ENCODE measurements around the gene RPL32.
"Not testable (repeated sequence)": the region's sequence is repeated elsewhere in the genome, so short reads cannot be mapped to it uniquely, and the experiment has no call there.

The RPL32 gene

GRCh38 chr3:12884790-12885582 lies 43.6 kb upstream of the RPL32 start:
- TF ChIP-seq CTCF (IDR thresholded peaks at IDR 0.05; ENCODE audit: low read depth, low read length) = no peak
- Histone ChIP-seq H3K36me3 (no peaks in the 10 kb centered on the region), H3K27me3 (ENCODE audit: insufficient read depth, low read depth, severe bottlenecking) (no peaks in the 10 kb centered on the region), H3K9me3 (ENCODE audit: severe bottlenecking) (no peaks in the 10 kb centered on the region), H3K27ac (peak overlapping the region; percentile 34; the same call in 1 of the 2 replicates), H3K4me3 (ENCODE audit: low read depth, low read length) (no peak overlapping the region)
- DNase-seq = no peak

GRCh38 chr3:12884186-12884680 lies 42.9 kb upstream of the RPL32 start:
- Histone ChIP-seq H3K9me3 (ENCODE audit: severe bottlenecking) (no peaks in the 10 kb centered on the region), H3K27ac (peak overlapping the region; percentile 33), H3K4me3 (ENCODE audit: low read depth, low read length) (no peak overlapping the region), H3K27me3 (ENCODE audit: insufficient read depth, low read depth, severe bottlenecking) (no peaks in the 10 kb centered on the region), H3K36me3 (no peaks in the 10 kb centered on the region)
- peak; percentile 65 for DNase-seq
- TF ChIP-seq CTCF (IDR thresholded peaks at IDR 0.05; ENCODE audit: low read depth, low read length) = no peak

- no peak overlapping the region for H3K4me3 ChIP-seq (ENCODE audit: low read depth, low read length)
- H3K36me3 ChIP-seq = no peaks in the 10 kb centered on the region
- no peak for TF ChIP-seq CTCF (IDR thresholded peaks at IDR 0.05; ENCODE audit: low read depth, low read length)
- H3K9me3 ChIP-seq (ENCODE audit: severe bottlenecking) = no peaks in the 10 kb centered on the region
- no peaks in the 10 kb centered on the region for H3K27me3 ChIP-seq (ENCODE audit: insufficient read depth, low read depth, severe bottlenecking)
- DNase-seq = no peak
- no peak overlapping the region for H3K27ac ChIP-seq
Measured at GRCh38 chr3:12882336-12883310, 41.3 kb upstream of the RPL32 start.

- H3K36me3 ChIP-seq, H3K27ac ChIP-seq: not testable (repeated sequence)
Measured at GRCh38 chr3:12881858-12882257, 40.5 kb upstream of the RPL32 start.

GRCh38 chr3:12879191-12879815 lies 37.9 kb upstream of the RPL32 start:
- no peak overlapping the region for H3K27ac ChIP-seq
- H3K4me3 ChIP-seq (ENCODE audit: low read depth, low read length) = no peak overlapping the region
- H3K27me3 ChIP-seq (ENCODE audit: insufficient read depth, low read depth, severe bottlenecking) = no peaks in the 10 kb centered on the region
- H3K9me3 ChIP-seq (ENCODE audit: severe bottlenecking) = no peaks in the 10 kb centered on the region
- TF ChIP-seq CTCF (IDR thresholded peaks at IDR 0.05; ENCODE audit: low read depth, low read length) = no peak
- DNase-seq = no peak
- no peaks in the 10 kb centered on the region for H3K36me3 ChIP-seq

More at GRCh38 chr3:12881858-12882257, 40.5 kb upstream of the RPL32 start:
- not testable (repeated sequence) for DNase-seq; H3K27me3 ChIP-seq (ENCODE audit: insufficient read depth, low read depth, severe bottlenecking); H3K4me3 ChIP-seq (ENCODE audit: low read depth, low read length); H3K9me3 ChIP-seq (ENCODE audit: severe bottlenecking)

GRCh38 chr3:12878758-12879157 lies 37.4 kb upstream of the RPL32 start:
- not testable (repeated sequence) for H3K27ac ChIP-seq; DNase-seq; H3K4me3 ChIP-seq (ENCODE audit: low read depth, low read length)

More at GRCh38 chr3:12878758-12879157, 37.4 kb upstream of the RPL32 start:
- H3K9me3 ChIP-seq (ENCODE audit: severe bottlenecking); H3K36me3 ChIP-seq; H3K27me3 ChIP-seq (ENCODE audit: insufficient read depth, low read depth, severe bottlenecking): not testable (repeated sequence)

All from WERI-Rb-1 (cell line).